ENCODE results near the gene NAPEPLD.
"Not testable (repeated sequence)": the region's sequence is repeated elsewhere in the genome, so short reads cannot be mapped to it uniquely, and the experiment has no call there.

The NAPEPLD gene

DNA sequence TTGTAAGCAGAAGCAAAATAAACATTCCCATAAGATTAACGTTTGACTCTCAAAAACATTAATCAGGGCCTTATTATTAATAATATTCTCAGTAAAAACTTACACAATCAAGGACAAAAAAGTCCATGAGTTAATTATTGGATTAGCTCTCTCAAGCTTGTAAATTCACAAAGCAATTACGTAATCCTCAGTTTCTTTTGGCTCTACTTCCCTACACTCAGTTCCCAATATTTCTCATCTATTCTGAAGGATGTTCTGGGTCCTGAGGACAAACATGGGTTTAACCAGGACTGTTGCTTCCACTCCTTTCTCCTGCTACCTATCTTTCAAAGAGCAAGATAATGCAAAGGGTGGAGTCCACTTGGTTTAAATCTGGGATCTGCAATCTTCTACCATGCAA is 89.4 kb downstream of the NAPEPLD start:
- DNase-seq, result no peak

DNA sequence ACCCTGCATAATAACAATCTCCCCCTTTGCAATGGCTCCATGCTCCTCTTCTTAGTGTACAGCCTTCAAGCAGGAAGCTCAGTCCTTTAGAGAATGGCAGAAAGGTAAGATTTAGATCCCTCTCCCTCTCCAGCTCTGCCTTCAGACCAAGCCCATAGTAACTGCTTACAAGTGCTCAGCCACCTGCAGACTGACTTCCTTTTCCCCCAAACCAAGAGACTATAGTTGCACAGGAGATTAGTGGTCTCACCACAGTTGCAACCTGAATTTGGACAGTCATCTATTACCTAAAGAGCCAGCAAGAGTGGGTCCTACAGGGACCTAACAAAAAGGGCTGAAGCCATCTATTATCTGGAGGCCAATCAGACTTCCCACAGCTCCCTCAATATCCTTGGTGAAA is 90.8 kb downstream of the NAPEPLD start:
- DNase-seq, result no peak

DNA sequence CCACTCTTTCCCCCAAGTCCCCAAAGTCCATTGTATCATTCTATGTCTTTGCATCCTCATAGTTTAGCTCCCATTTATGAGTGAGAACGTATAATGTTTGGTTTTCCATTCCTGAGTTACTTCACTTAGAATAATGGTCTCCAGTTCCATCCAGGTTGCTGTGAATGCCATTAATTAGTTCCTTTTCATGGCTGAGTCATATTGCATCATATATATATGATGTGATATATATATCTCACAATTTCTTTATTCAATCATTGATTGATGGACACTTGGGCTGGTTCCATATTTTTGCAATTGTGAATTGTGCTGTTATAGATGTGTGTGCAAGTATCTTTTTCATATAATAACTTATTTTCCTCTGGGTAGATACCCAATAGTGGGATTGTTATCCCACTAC is 92.9 kb downstream of the NAPEPLD start:
- not testable (repeated sequence) for DNase-seq

DNA sequence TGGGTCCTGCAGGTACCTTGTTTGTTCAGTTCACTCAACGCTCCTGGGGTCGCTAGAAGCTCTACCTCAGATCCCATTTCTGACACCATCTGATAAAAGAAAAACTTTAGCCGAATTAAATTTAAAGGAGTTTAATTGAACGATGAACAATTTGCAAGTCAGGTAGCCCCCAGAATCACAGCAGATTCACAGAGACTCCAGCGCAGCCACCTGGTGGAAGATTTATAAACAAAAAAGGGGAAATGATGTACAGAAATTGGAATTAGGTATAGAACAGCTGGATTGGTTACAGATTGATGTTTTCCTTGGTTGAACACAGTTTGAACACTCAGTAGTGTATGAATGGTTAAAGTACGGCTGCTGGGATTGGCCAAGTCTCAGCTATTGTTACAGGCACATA is 97.4 kb downstream of the NAPEPLD start:
- DNase-seq, result no peak
